SU-DHL-6 (cell line): ENCODE results near the gene KRT78.

Experiments used
- EZH2phosphoT487 ChIP-seq: fragments of 200-600 bp; sonication (generic), shearing (Covaris generic); conservative IDR thresholded peaks from 2 replicates; pipeline ENCODE4 v1.6.1; 2018; ENCODE audit warnings: mild to moderate bottlenecking, antibody characterized with exemption, low read length, moderate library complexity, mixed read lengths
- TF ChIP-seq, protein P1 (sequence below): fragments of 200-600 bp; sonication (generic); IDR thresholded peaks from one replicate; pipeline ENCODE4 v1.5.1; 2017; ENCODE audit warnings: antibody characterized with exemption, mild to moderate bottlenecking, low read length, moderate library complexity; ENCODE audit not compliant: insufficient read depth, poor library complexity, severe bottlenecking

- TF ChIP-seq, protein P1, sequence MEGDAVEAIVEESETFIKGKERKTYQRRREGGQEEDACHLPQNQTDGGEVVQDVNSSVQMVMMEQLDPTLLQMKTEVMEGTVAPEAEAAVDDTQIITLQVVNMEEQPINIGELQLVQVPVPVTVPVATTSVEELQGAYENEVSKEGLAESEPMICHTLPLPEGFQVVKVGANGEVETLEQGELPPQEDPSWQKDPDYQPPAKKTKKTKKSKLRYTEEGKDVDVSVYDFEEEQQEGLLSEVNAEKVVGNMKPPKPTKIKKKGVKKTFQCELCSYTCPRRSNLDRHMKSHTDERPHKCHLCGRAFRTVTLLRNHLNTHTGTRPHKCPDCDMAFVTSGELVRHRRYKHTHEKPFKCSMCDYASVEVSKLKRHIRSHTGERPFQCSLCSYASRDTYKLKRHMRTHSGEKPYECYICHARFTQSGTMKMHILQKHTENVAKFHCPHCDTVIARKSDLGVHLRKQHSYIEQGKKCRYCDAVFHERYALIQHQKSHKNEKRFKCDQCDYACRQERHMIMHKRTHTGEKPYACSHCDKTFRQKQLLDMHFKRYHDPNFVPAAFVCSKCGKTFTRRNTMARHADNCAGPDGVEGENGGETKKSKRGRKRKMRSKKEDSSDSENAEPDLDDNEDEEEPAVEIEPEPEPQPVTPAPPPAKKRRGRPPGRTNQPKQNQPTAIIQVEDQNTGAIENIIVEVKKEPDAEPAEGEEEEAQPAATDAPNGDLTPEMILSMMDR: no peak
- TF ChIP-seq EZH2phosphoT487: no peak
These were observed 50.7 kb downstream of the KRT78 start for GRCh38 chr12:52798003-52798670.
